ENCODE measurements around the gene ST6GALNAC3.
"Not testable (repeated sequence)": the region's sequence is repeated elsewhere in the genome, so short reads cannot be mapped to it uniquely, and the experiment has no call there.

The ST6GALNAC3 gene

GRCh38 chr1:76595024-76595423 is 520.5 kb downstream of the ST6GALNAC3 start:
- ATAC-seq = no peak

GRCh38 chr1:76601465-76601864 is 526.9 kb downstream of the ST6GALNAC3 start:
- ATAC-seq = no peak

- ATAC-seq = no peak
Measured at GRCh38 chr1:76607717-76608116, 533.2 kb downstream of the ST6GALNAC3 start.

GRCh38 chr1:76611770-76612445 is 537.4 kb downstream of the ST6GALNAC3 start:
- ATAC-seq = no peak

GRCh38 chr1:76613886-76614285 is 539.3 kb downstream of the ST6GALNAC3 start:
- ATAC-seq = no peak

GRCh38 chr1:76615253-76616035 is 540.9 kb downstream of the ST6GALNAC3 start:
- no peak for ATAC-seq

- no peak for ATAC-seq
Measured at GRCh38 chr1:76620371-76620770, 545.8 kb downstream of the ST6GALNAC3 start.

GRCh38 chr1:76622774-76623528 is 548.4 kb downstream of the ST6GALNAC3 start:
- ATAC-seq = no peak

- ATAC-seq = no peak
Measured at GRCh38 chr1:76625886-76626678, 551.5 kb downstream of the ST6GALNAC3 start.

- no peak for ATAC-seq
Measured at GRCh38 chr1:76627498-76627897, 553.0 kb downstream of the ST6GALNAC3 start.

GRCh38 chr1:76627901-76628300 is 553.4 kb downstream of the ST6GALNAC3 start:
- no peak for ATAC-seq

- ATAC-seq = no peak
Measured at GRCh38 chr1:76632136-76632535, 557.6 kb downstream of the ST6GALNAC3 start.

- ATAC-seq = no peak
Measured at GRCh38 chr1:76635784-76636183, 561.2 kb downstream of the ST6GALNAC3 start.

GRCh38 chr1:76639181-76639580 is 564.6 kb downstream of the ST6GALNAC3 start:
- no peak for ATAC-seq

- ATAC-seq = no peak
Measured at GRCh38 chr1:76640092-76640491, 565.5 kb downstream of the ST6GALNAC3 start.

- ATAC-seq = no peak
Measured at GRCh38 chr1:76640723-76641122, 566.2 kb downstream of the ST6GALNAC3 start.

- ATAC-seq = no peak
Measured at GRCh38 chr1:76644139-76644538, 569.6 kb downstream of the ST6GALNAC3 start.

GRCh38 chr1:76652860-76653259 is 578.3 kb downstream of the ST6GALNAC3 start:
- ATAC-seq = not testable (repeated sequence)

- no peak for ATAC-seq
Measured at GRCh38 chr1:76657623-76658022, 583.1 kb downstream of the ST6GALNAC3 start.

- ATAC-seq = no peak
Measured at GRCh38 chr1:76659171-76659940, 584.8 kb downstream of the ST6GALNAC3 start.

- ATAC-seq = no peak
Measured at GRCh38 chr1:76661531-76661930, 587.0 kb downstream of the ST6GALNAC3 start.

- no peak for ATAC-seq
Measured at GRCh38 chr1:76666499-76666898, 592.0 kb downstream of the ST6GALNAC3 start.

All from activated CD4-positive, CD25-positive, alpha-beta regulatory T cell treated with anti-CD3 and anti-CD28 coated beads, Interleukin-2, amount 50 U/mL, for 24 hours (primary cell).